GM13977 (cell line): ENCODE measurements around the gene ERMAP.

Source experiments
- DNase-seq: peaks from one replicate; pipeline ENCODE4 v3.0.0; 2012; ENCODE audit warnings: low spot score
- in situ Hi-C: fragments of 300-500 bp; cut with MboI; formaldehyde crosslinking; loops from one replicate; pipeline ENCODE4 v1.12.0; 2022; ENCODE audit warnings: low sequenced_read_pairs, low pct_unique_long_range_greater_than_20kb, mixed read lengths, inconsistent platforms; ENCODE audit not compliant: unreplicated experiment
- TF ChIP-seq, protein P1 (sequence below): IDR thresholded peaks from 2 replicates; pipeline ENCODE4 v1.5.1; 2012; ENCODE audit warnings: mild to moderate bottlenecking, control low read depth; ENCODE audit not compliant: insufficient read depth; ENCODE audit errors: extremely low read depth, missing control alignments

Gene ERMAP

GRCh38 chr1:42835422-42835821 is 18.5 kb downstream of the ERMAP start:
- in situ Hi-C loops = no loop called here
- TF ChIP-seq, protein P1, sequence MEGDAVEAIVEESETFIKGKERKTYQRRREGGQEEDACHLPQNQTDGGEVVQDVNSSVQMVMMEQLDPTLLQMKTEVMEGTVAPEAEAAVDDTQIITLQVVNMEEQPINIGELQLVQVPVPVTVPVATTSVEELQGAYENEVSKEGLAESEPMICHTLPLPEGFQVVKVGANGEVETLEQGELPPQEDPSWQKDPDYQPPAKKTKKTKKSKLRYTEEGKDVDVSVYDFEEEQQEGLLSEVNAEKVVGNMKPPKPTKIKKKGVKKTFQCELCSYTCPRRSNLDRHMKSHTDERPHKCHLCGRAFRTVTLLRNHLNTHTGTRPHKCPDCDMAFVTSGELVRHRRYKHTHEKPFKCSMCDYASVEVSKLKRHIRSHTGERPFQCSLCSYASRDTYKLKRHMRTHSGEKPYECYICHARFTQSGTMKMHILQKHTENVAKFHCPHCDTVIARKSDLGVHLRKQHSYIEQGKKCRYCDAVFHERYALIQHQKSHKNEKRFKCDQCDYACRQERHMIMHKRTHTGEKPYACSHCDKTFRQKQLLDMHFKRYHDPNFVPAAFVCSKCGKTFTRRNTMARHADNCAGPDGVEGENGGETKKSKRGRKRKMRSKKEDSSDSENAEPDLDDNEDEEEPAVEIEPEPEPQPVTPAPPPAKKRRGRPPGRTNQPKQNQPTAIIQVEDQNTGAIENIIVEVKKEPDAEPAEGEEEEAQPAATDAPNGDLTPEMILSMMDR = no peak
- no peak for DNase-seq

- TF ChIP-seq, protein P1 = no peak
- no peak for DNase-seq
- in situ Hi-C loops = no loop called here
These were observed 20.8 kb downstream of the ERMAP start for GRCh38 chr1:42837709-42838108.

DNA sequence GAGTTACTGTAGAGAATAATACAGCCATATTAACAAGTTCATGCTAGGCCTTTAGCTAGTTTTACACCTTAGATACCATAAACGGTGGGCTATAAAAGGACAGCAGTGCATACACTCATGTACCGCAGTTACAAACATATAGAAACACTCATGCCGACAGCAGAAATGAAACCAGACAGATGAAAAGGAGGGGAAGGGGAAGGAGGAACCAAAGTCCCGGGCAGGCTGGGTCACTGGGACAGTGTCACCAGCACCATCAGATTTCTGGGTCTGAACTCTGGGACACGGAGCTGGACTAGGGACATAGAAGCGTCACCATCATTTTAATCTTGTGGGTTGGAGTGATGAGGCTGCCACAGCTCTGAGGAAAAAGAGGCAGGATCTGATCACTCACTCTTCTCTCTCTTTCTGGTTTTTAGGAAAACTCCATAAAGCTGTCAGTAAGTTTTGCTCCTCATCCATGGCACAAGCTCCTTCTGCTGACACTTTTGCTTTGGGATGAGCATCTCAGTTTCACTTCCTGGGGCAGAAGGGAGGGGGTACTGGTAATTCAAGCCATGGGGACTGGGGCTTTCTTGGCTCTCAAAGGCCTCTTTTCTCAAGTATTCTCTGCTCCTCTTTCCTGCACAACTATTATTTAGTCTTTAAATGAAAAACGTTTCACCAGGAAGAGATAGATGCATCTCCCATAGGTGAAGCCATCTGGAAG is 21.7 kb downstream of the ERMAP start:
- TF ChIP-seq, protein P1 = no peak
- in situ Hi-C loops = no loop called here
- no peak for DNase-seq

DNA sequence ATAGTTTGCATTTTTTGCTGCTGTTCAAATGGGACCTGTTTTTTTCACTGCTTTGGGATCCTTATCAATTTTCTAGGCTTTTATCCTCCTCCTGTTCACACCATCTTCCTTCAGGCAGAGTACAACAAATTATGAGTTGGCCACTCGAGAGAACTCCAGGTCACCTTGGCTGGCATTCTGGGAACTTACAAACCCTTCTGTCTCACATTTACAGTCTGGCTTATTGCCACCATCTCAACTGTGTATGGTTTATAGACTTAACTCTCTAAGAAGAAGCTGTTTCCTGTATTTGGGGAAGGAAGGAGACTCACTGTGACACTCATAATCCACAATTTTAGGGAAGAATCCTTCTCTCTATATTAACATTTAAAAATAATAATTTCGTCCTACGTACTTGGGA is 24.1 kb downstream of the ERMAP start:
- no peak for DNase-seq
- TF ChIP-seq, protein P1 = no peak
- in situ Hi-C loops = no loop called here

- TF ChIP-seq, protein P1 = no peak
- DNase-seq = no peak
- in situ Hi-C loops = no loop called here
These were observed 24.7 kb downstream of the ERMAP start for GRCh38 chr1:42841440-42842147.

DNA sequence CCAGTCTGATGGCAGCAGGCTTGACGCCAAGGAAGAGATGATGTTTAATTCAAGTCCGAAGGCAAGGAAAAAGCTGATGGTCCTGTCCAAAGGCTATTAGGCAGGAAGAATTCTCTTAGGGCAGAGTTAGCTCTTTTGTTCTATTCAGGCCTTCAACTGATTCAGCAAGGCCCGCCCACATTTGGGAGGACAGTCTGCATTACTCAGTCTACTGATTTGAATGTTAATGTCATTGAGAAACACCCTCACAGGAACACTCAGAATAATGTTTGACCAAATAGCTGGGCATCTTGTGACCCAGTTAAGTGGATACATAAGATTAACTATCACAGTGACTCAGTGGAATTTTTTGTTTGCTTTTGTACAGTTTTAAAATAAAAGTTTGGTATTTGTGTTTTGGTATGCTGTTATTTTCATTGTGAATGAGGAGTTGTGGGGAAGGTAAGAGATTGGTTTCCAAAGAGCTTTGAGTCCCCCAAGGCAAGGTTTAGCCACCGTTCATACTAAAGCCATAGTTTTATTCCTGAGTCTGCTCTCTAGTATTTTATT is 27.7 kb downstream of the ERMAP start:
- TF ChIP-seq, protein P1 = no peak
- in situ Hi-C loops = no loop called here
- no peak for DNase-seq
